Measurements from ENCODE around the gene ROBO1.

ROBO1 gene

GRCh38 chr3:78847203-78847602, 920.6 kb downstream of the ROBO1 start:
- no peak for DNase-seq (ENCODE audit: low read depth in 2 of 2)

DNA sequence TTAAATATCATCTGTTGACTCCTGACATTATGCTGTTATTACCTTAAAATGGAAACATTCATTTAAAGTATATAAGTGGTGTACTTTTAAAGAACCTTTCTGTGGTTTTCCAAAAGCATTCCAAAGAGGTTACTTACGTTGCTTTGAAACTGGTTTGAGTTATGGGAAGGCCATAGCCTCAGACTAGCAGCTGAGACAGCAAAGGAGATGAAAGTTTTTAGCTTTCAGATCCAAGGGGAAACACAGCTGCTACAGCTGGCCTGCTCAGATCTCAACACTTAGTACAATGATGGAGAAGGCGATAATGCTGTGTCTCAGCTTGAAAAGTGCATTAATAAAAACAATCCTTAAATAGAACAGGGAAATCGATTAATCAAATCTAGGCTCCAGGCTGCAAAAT, 921.1 kb downstream of the ROBO1 start:
- no peak for DNase-seq (ENCODE audit: low read depth in 2 of 2)

- DNase-seq (ENCODE audit: low read depth in 2 of 2), result no peak
Observed at GRCh38 chr3:78845605-78846004, 922.2 kb downstream of the ROBO1 start.

GRCh38 chr3:78844307-78844706, 923.5 kb downstream of the ROBO1 start:
- no peak for DNase-seq (ENCODE audit: low read depth in 2 of 2)

- no peak for DNase-seq (ENCODE audit: low read depth in 2 of 2)
Observed at GRCh38 chr3:78839693-78840092, 928.1 kb downstream of the ROBO1 start.

- DNase-seq (ENCODE audit: low read depth in 2 of 2), result no peak
Observed at GRCh38 chr3:78838362-78838761, 929.4 kb downstream of the ROBO1 start.

- DNase-seq (ENCODE audit: low read depth in 2 of 2), result no peak
Observed at GRCh38 chr3:78834910-78835309, 932.9 kb downstream of the ROBO1 start.

GRCh38 chr3:78832785-78833204, 935.0 kb downstream of the ROBO1 start:
- DNase-seq (ENCODE audit: low read depth in 2 of 2), result no peak

- DNase-seq (ENCODE audit: low read depth in 2 of 2), result no peak
Observed at GRCh38 chr3:78831446-78831972, 936.3 kb downstream of the ROBO1 start.

GRCh38 chr3:78830470-78830869, 937.3 kb downstream of the ROBO1 start:
- no peak for DNase-seq (ENCODE audit: low read depth in 2 of 2)

DNA sequence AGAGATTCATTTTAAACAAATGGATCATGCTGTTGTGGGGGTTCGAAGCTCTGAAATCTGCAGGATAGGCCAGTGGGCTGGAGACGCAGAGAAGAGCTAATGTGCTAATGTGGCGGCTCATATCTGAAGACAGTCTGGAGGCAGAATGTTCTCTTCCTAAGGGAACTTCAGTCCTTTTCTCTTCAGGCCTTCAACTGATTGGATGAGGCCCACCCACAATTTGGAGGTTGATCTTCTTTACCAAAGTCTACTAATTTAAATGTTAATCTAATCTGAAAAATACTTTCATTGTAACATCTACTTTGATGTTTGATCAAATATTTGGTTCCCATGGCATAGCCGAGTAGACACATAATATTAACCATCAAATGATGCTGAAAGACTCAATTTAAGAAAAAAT, 940.2 kb downstream of the ROBO1 start:
- DNase-seq (ENCODE audit: low read depth in 2 of 2), result no peak

- no peak for DNase-seq (ENCODE audit: low read depth in 2 of 2)
Observed at GRCh38 chr3:78825858-78826215, 942.0 kb downstream of the ROBO1 start.

DNA sequence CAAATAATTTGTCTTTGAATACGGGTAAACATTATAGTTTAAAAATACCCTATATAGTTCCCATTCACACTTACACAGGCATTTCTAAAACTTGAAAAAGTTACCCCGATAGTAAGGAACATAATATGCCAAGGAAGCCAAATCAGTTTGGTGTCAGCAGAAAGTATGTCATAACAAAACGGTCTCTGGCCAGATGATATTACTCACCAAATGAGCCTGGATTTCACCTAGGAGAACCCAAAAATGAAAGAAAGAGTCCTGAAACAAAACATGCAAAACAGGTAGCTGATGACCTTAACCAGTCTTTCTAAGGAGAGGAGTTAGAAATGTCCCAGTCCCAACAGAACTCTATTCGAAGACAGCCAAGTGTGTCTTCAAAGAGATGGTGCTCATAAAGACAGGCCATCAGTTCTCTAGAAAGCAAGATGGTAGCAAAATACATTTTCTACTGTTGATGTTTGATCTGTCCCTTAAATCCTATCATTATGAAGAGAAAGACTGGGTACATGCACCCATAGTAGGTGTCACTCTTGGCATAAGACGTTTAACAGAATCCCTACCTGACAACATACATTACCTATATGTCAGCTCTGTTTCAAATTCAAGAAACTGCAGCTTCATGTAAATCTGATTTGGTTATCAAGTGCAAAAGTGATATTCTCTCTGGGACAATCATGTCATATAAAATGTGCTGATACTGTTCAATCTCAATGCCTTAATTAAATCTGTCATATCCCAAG, 942.5 kb downstream of the ROBO1 start:
- no peak for DNase-seq (ENCODE audit: low read depth in 2 of 2)

GRCh38 chr3:78823859-78824258, 943.9 kb downstream of the ROBO1 start:
- DNase-seq (ENCODE audit: low read depth in 2 of 2), result no peak

DNA sequence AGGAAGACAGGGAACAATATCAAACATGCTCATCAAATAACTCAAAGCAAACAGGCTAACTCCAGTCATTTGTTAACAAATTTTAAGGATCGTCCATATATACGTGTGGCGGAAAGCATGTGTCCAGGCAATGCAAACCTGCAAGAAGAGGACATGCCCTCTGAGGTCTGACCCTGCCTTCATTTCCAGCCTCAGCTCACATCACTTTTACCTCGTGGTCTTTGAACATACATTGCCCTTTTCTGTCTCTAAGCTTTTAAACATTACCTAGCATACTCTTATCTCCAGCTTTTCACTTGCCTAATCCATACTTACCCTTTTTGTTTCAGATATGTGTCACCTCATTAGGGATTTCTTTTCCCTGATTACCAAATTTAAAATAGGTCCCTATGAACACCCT, 944.4 kb downstream of the ROBO1 start:
- DNase-seq (ENCODE audit: low read depth in 2 of 2), result no peak

DNA sequence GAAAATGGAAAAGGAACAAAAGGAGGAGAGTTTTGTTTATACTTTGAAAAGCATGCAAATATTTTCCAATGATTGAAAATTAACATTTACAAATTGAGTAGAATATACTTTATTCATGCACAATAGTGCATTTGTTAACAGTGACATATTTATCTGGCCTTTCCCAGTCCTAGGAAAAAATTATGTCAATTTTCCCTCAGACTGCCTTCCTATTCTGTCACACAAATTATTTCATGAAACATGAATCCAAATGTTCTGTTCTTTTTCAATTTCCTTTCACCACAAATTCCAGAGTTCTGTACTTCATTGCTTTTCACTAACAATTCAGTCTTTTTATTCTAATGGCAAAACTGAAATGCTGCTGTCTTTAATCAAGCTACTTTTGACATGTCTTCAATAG, 945.1 kb downstream of the ROBO1 start:
- no peak for DNase-seq (ENCODE audit: low read depth in 2 of 2)

GRCh38 chr3:78820542-78820941, 947.3 kb downstream of the ROBO1 start:
- DNase-seq (ENCODE audit: low read depth in 2 of 2), result no peak

DNA sequence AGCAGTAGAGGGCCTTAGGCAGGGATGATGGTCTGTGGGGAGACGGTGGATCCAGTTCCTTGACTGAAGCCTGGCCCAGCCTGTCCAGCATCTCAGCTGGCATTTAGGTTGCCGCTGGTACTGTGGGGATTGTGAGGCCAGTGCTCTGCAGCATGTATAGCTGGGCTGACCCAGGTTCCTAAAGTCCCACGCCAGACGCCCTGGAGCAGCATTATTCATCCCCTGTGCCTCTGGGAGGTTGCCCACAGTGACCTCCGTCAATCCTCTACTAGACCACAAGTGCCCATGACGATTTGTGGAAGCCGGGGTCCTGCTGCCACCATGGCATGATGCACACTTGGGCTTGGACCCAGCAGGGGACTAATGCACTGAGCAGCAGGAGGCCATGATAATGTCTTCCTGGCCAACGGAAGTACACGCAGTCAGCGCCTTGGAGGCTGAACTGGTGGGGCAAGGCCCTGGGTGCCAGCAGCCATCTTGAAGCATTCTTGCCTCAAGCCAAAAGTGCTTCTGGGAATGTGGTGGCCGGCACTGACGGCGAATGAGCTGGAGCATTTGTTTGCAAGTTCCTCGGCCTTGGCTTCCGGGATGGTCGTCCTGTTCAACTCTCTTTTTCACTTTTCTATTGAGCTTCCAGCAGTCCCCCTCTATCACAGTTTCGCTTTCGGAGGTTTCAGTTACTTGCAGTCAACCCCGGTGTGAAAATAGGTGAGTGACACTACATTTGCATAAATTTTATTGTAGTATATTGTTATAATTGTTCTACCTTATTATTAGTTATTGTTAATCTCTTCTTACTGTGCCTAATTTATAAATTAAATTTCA, 949.4 kb downstream of the ROBO1 start:
- no peak for DNase-seq (ENCODE audit: low read depth in 2 of 2)

GRCh38 chr3:78814893-78815562, 952.8 kb downstream of the ROBO1 start:
- DNase-seq (ENCODE audit: low read depth in 2 of 2), result no peak

DNA sequence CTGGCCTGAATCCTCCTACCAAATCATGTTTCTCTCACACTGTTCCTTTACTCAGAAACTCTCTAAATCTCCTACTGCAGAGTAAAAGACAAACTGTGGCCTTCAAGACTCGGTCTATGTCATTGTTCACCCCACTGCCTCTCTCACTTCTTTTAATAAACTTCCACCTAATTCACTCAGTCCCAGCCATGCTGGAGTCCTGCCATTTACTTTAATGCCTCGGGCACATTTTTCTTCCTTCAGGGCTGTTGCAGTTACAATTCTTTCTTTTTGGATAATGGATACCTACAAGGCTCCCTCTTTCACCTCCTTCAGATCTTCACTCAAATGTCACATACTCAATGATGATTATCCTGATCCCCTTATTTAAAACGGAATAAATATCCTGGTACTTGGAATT, 955.6 kb downstream of the ROBO1 start:
- DNase-seq (ENCODE audit: low read depth in 2 of 2), result no peak

DNA sequence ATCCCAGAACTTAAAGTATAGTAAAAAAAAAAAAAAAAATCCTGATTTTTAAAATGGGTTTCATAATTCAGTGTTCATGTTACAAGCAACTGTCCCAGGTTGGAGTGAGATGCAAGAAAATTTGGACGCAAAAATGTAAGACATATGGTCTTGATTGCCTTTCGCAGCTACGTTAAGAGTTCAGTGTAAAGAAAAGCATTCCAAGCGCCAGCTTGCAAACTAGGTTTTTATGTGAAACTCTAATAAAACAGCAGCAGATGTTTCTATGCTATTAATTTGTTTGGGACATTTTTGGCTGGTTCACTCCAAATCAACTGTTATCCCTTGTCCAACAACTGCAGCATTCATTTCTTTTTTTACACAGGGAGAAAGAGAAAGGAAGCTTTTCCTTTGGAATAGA, 957.8 kb downstream of the ROBO1 start:
- DNase-seq (ENCODE audit: low read depth in 2 of 2), result no peak

GRCh38 chr3:78804251-78805037, 963.4 kb downstream of the ROBO1 start:
- no peak for DNase-seq (ENCODE audit: low read depth in 2 of 2)
